Type B pancreatic cell (in vitro differentiated cells): ENCODE results near the gene CPT1C. TPM values are rescaled to one million over a fixed set of nuclear protein-coding genes. Genes with fewer than 3 reads are reported as not detected.

Experiments used
- DNase-seq: peaks from one replicate; pipeline ENCODE4 v3.0.0; 2021; ENCODE audit warnings: mixed read lengths; ENCODE audit not compliant: unreplicated experiment; ENCODE audit errors: extremely low spot score
- H3K27ac Mint-ChIP-seq: 2 replicates; pipeline ENCODE4 v1.8.0; 2021; ENCODE audit warnings: mild to moderate bottlenecking, mixed read lengths
- H3K27me3 Mint-ChIP-seq: 2 replicates; pipeline ENCODE4 v1.8.0; 2021; ENCODE audit warnings: mixed read lengths
- H3K36me3 Mint-ChIP-seq: 2 replicates; pipeline ENCODE4 v1.8.0; 2021; ENCODE audit warnings: mixed read lengths
- H3K4me1 Mint-ChIP-seq: one replicate; pipeline ENCODE4 v1.8.0; 2021; ENCODE audit warnings: mixed read lengths; ENCODE audit not compliant: unreplicated experiment
- H3K4me3 Mint-ChIP-seq: 2 replicates; pipeline ENCODE4 v1.8.0; 2021; ENCODE audit warnings: mild to moderate bottlenecking, mixed read lengths
- H3K9me3 Mint-ChIP-seq: 2 replicates; pipeline ENCODE4 v1.8.0; 2021; ENCODE audit warnings: mixed read lengths
- total RNA-seq: library from RNA; stranded (reverse); gene quantifications from 2 replicates; pipeline ENCODE4 v1.2.1, GENCODE V29; 2021; ENCODE audit warnings: low replicate concordance
- TF ChIP-seq, protein P1 (sequence below): fragments of 200-600 bp; sonication (generic); conservative IDR thresholded peaks from 2 replicates; pipeline ENCODE4 v1.5.0; 2021; ENCODE audit warnings: antibody characterized with exemption, mild to moderate bottlenecking

Gene CPT1C
- total RNA-seq, 1 donor from 2014 or later: 65.0 TPM

- Mint-ChIP-seq H3K9me3 (no peaks in the 10 kb centered on the region), H3K27ac (no peak overlapping the region), H3K4me1 (peaks cover 24% of the 10 kb centered on the region), H3K4me3 (no peak overlapping the region), H3K36me3 (peaks cover 4% of the 10 kb centered on the region), H3K27me3 (no peaks in the 10 kb centered on the region)
- TF ChIP-seq, protein P1, sequence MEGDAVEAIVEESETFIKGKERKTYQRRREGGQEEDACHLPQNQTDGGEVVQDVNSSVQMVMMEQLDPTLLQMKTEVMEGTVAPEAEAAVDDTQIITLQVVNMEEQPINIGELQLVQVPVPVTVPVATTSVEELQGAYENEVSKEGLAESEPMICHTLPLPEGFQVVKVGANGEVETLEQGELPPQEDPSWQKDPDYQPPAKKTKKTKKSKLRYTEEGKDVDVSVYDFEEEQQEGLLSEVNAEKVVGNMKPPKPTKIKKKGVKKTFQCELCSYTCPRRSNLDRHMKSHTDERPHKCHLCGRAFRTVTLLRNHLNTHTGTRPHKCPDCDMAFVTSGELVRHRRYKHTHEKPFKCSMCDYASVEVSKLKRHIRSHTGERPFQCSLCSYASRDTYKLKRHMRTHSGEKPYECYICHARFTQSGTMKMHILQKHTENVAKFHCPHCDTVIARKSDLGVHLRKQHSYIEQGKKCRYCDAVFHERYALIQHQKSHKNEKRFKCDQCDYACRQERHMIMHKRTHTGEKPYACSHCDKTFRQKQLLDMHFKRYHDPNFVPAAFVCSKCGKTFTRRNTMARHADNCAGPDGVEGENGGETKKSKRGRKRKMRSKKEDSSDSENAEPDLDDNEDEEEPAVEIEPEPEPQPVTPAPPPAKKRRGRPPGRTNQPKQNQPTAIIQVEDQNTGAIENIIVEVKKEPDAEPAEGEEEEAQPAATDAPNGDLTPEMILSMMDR: no peak
- DNase-seq: no peak
Measured at GRCh38 chr19:49669516-49669915, 21.4 kb upstream of the CPT1C start.

DNA sequence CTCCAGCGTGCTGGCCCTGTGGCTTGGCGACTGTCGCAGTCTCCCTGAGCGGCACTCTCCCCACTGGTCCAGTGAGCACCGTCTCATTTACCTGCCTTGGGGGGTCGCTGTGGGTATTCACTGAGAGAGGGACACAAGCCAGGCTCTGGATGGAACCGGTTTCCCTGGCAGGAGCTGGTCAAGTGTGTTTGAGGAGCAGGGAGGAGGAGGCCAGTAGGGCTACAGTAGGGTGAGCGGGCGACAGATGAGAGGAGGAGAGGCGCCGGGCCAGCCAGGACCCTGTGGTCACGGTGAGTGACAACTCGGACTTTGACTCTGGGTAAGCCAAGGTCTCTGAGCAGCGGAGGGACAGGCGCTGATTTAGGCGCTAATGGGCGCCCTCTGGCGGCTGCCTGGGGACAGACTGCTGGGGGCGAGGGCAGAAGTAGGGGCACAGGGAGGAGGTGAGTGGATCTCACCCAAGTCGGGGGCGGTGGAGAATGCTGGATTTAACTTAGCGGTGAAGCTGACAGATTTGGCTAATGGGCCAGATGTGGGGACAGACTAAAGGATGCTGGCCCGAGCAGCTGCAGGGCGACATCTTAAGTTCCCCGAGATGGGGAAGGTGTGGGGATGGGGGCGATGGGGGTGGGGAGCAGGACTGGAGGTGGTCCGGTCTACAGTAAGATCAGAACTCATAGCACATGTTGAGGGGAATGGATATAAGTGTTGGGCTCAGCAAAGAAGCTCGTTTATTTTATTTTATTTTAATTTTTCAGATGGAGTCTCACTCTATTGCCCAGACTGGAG, 18.6 kb upstream of the CPT1C start:
- H3K4me3 Mint-ChIP-seq: peak overlapping the region; percentile 76
- peaks cover 11% of the 10 kb centered on the region for H3K4me1 Mint-ChIP-seq
- H3K27ac Mint-ChIP-seq: peak overlapping the region; percentile 91
- H3K9me3 Mint-ChIP-seq: no peaks in the 10 kb centered on the region
- peak; percentile 86 for DNase-seq
- TF ChIP-seq, protein P1: peak; percentile 97
- H3K27me3 Mint-ChIP-seq: no peaks in the 10 kb centered on the region
- H3K36me3 Mint-ChIP-seq: peaks cover 4% of the 10 kb centered on the region

GRCh38 chr19:49676136-49676783, 14.7 kb upstream of the CPT1C start:
- H3K36me3 Mint-ChIP-seq: no peaks in the 10 kb centered on the region
- H3K9me3 Mint-ChIP-seq: no peaks in the 10 kb centered on the region
- H3K4me1 Mint-ChIP-seq: peaks cover 18% of the 10 kb centered on the region
- H3K27ac Mint-ChIP-seq: peak overlapping the region; percentile 99
- H3K27me3 Mint-ChIP-seq: no peaks in the 10 kb centered on the region
- H3K4me3 Mint-ChIP-seq: peak overlapping the region; percentile 98
- no peak for DNase-seq
- TF ChIP-seq, protein P1: peak; percentile 5

- H3K27me3 Mint-ChIP-seq: no peaks in the 10 kb centered on the region
- H3K27ac Mint-ChIP-seq: peak overlapping the region; percentile 99
- H3K4me3 Mint-ChIP-seq: peak overlapping the region; percentile 98
- H3K36me3 Mint-ChIP-seq: no peaks in the 10 kb centered on the region
- peak; percentile 99 for DNase-seq
- H3K4me1 Mint-ChIP-seq: peaks cover 16% of the 10 kb centered on the region
- TF ChIP-seq, protein P1: no peak
- H3K9me3 Mint-ChIP-seq: no peaks in the 10 kb centered on the region
Measured at GRCh38 chr19:49676784-49677230, 14.1 kb upstream of the CPT1C start.

- Mint-ChIP-seq H3K36me3 (no peaks in the 10 kb centered on the region), H3K27ac (peak within 1 kb of the TSS; percentile 99), H3K27me3 (no peaks in the 10 kb centered on the region), H3K9me3 (no peaks in the 10 kb centered on the region), H3K4me1 (peaks cover 11% of the 10 kb centered on the region), H3K4me3 (peak within 1 kb of the TSS; percentile 98)
- DNase-seq: peak; percentile 83
- TF ChIP-seq, protein P1: no peak
Measured at GRCh38 chr19:49677231-49677900, 13.6 kb upstream of the CPT1C start, which contains the start of gene PRMT1. PRMT1 (plus strand) TSS chr19:49677271; CDS start chr19:49677281, 10 bp downstream.
